Sigmoid colon (tissue), 4 donors: ENCODE results near the gene ROBO4.

Source experiments
- POLR2A ChIP-seq, 2 donors: fragments of 450-650 bp; IDR thresholded peaks; one replicate each; pipeline ENCODE4 v1.6.1; 2016; ENCODE audit warnings: antibody characterized with exemption in 2 of 2, mild to moderate bottlenecking in 2 of 2, moderate library complexity in 2 of 2
- POLR2AphosphoS5 ChIP-seq, 4 donors: sonication (generic); formaldehyde crosslinking; IDR thresholded peaks; one replicate each; pipeline ENCODE4 v1.6.1; 2017; ENCODE audit warnings: antibody characterized with exemption in 4 of 4
- TF ChIP-seq, protein P1 (sequence below), 4 experiments: fragments of 450-650 bp in 3 of 4; fragments of 200-600 bp in 1 of 4; IDR thresholded peaks; one replicate each; pipeline ENCODE4 v1.5.1; 2016 to 2019; ENCODE audit warnings: antibody characterized with exemption in 4 of 4, mild to moderate bottlenecking in 3 of 4, moderate library complexity in 2 of 4

DNA sequence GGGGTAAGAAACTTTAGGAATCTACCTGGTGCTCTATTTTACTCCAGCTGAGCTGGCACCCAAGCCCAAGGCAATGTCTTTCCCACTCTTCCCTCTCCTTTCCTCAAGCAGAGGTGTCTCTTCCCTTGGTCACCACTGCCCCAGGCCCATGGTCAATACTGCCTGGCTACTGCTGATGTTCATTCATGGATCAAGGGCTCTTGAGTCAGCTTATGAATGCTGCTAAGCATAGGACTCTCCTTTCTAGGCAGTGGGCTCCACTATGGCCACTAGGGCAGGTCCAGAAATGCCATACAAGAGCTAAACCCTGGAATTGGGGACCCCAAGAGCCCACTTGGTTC lies 18.7 kb upstream of the ROBO4 start:
- TF ChIP-seq POLR2AphosphoS5 (IDR thresholded peaks at IDR 0.05), result no peak
- TF ChIP-seq, protein P1, sequence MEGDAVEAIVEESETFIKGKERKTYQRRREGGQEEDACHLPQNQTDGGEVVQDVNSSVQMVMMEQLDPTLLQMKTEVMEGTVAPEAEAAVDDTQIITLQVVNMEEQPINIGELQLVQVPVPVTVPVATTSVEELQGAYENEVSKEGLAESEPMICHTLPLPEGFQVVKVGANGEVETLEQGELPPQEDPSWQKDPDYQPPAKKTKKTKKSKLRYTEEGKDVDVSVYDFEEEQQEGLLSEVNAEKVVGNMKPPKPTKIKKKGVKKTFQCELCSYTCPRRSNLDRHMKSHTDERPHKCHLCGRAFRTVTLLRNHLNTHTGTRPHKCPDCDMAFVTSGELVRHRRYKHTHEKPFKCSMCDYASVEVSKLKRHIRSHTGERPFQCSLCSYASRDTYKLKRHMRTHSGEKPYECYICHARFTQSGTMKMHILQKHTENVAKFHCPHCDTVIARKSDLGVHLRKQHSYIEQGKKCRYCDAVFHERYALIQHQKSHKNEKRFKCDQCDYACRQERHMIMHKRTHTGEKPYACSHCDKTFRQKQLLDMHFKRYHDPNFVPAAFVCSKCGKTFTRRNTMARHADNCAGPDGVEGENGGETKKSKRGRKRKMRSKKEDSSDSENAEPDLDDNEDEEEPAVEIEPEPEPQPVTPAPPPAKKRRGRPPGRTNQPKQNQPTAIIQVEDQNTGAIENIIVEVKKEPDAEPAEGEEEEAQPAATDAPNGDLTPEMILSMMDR (IDR thresholded peaks at IDR 0.05), result no peak
- TF ChIP-seq POLR2A (IDR thresholded peaks at IDR 0.05), result no peak
